Measurements from ENCODE around the gene PHPT1. TPM values are rescaled to one million over a fixed set of nuclear protein-coding genes. Genes with fewer than 3 reads are reported as not detected.

PHPT1 gene
- total and polyA plus RNA-seq, 2 of the 13 experiments (the other 11 are each of a cell fraction or from before 2014, with no cell fraction given): 189 to 192 TPM

GRCh38 chr9:136882109-136882946 is 33.1 kb downstream of the PHPT1 start (continued):
- TF ChIP-seq ETS1 (CRISPR knock-in tag; IDR thresholded peaks at IDR 0.05) (no peak), NCOA2 (CRISPR knock-in tag; IDR thresholded peaks at IDR 0.05) (peak; percentile 68; the same call in 1 of the 2 replicates), GTF2F1 (IDR thresholded peaks at IDR 0.05; ENCODE audit: low read length) (no peak), ZNF639 (CRISPR knock-in tag; conservative IDR thresholded peaks at IDR 0.05) (peak; percentile 49; the same call in 1 of the 2 replicates), FOXM1 (CRISPR knock-in tag; IDR thresholded peaks at IDR 0.05) (no peak), LBX2 (CRISPR knock-in tag; IDR thresholded peaks at IDR 0.05; ENCODE audit: borderline replicate concordance) (no peak), ZNF207 (IDR thresholded peaks at IDR 0.05; ENCODE audit: borderline replicate concordance) (no peak), RFXANK (CRISPR knock-in tag; IDR thresholded peaks at IDR 0.05) (no peak), ZNF839 (CRISPR knock-in tag; IDR thresholded peaks at IDR 0.05; ENCODE audit: borderline replicate concordance) (0 out of 2 replicates have a peak, but pooled peaks have one; percentile 48), THAP11 (CRISPR knock-in tag; IDR thresholded peaks at IDR 0.05) (peak; percentile 84), ZNF446 (CRISPR knock-in tag; IDR thresholded peaks at IDR 0.05) (no peak), SYNCRIP (IDR thresholded peaks at IDR 0.05; ENCODE audit: insufficient read depth, low read depth, low read length) (no peak), AKNA (CRISPR knock-in tag; IDR thresholded peaks at IDR 0.05; ENCODE audit: borderline replicate concordance) (no peak), ZBTB46 (CRISPR knock-in tag; IDR thresholded peaks at IDR 0.05; ENCODE audit: borderline replicate concordance) (no peak), IRX3 (CRISPR knock-in tag; IDR thresholded peaks at IDR 0.05; ENCODE audit: borderline replicate concordance, low read depth) (no peak), RFX5 (IDR thresholded peaks at IDR 0.05; ENCODE audit: low read depth, low read length) (no peak), ZBTB1 (CRISPR knock-in tag; IDR thresholded peaks at IDR 0.05; ENCODE audit: borderline replicate concordance) (no peak), MIER2 (CRISPR knock-in tag; IDR thresholded peaks at IDR 0.05) (0 out of 2 replicates have a peak, but pooled peaks have one; percentile 40)

Measured in HepG2 (cell line).